Ishikawa (cell line): Measurements from ENCODE around the gene CCT5.

Experiments
- CEBPB ChIP-seq: IDR thresholded peaks from 2 replicates; pipeline ENCODE4 v1.6.1; 2012
- CREB1 ChIP-seq: IDR thresholded peaks from 2 replicates; pipeline ENCODE4 v1.6.1; 2012; ENCODE audit warnings: low read depth
- EGR1 ChIP-seq: IDR thresholded peaks from 2 replicates; pipeline ENCODE4 v1.6.1; 2012
- EP300 ChIP-seq: IDR thresholded peaks from 2 replicates; pipeline ENCODE4 v1.6.1; 2012; ENCODE audit warnings: borderline replicate concordance
- FOXM1 ChIP-seq: IDR thresholded peaks from 2 replicates; pipeline ENCODE4 v1.6.1; 2012; ENCODE audit warnings: low read depth, borderline replicate concordance
- MAX ChIP-seq: IDR thresholded peaks from 2 replicates; pipeline ENCODE4 v1.6.1; 2012
- NFIC ChIP-seq: IDR thresholded peaks from 2 replicates; pipeline ENCODE4 v1.6.1; 2012
- RAD21 ChIP-seq: IDR thresholded peaks from 2 replicates; pipeline ENCODE4 v1.6.1; 2012; ENCODE audit warnings: low read depth
- REST ChIP-seq: IDR thresholded peaks from 2 replicates; pipeline ENCODE4 v1.6.1; 2012; ENCODE audit warnings: low read depth, mild to moderate bottlenecking
- TAF1 ChIP-seq: IDR thresholded peaks from 2 replicates; pipeline ENCODE4 v1.6.1; 2012; ENCODE audit warnings: low read depth, mild to moderate bottlenecking
- TCF12 ChIP-seq: IDR thresholded peaks from 2 replicates; pipeline ENCODE4 v1.6.1; 2012; ENCODE audit warnings: low read depth
- TEAD4 ChIP-seq: IDR thresholded peaks from 2 replicates; pipeline ENCODE4 v1.6.1; 2012
- USF1 ChIP-seq: IDR thresholded peaks from 2 replicates; pipeline ENCODE4 v1.6.1; 2012
- YY1 ChIP-seq: IDR thresholded peaks from 2 replicates; pipeline ENCODE4 v1.6.1; 2012; ENCODE audit warnings: low read depth
- ZBTB7A ChIP-seq: IDR thresholded peaks from 2 replicates; pipeline ENCODE4 v1.6.1; 2012; ENCODE audit warnings: low read depth

Gene CCT5

GRCh38 chr5:10304932-10305331, 54.9 kb downstream of the CCT5 start:
- TF ChIP-seq TAF1 (no peak), RAD21 (peak; percentile 11; the same call in 1 of the 2 replicates)

- no peak for TF ChIP-seq YY1
- no peak for TF ChIP-seq USF1
- no peak for TF ChIP-seq TAF1
- no peak for TF ChIP-seq REST
- no peak for TF ChIP-seq MAX
- TF ChIP-seq CREB1, result no peak
- TF ChIP-seq EP300, result no peak
- TF ChIP-seq NFIC, result no peak
- TF ChIP-seq RAD21, result no peak
- no peak for TF ChIP-seq ZBTB7A
- TF ChIP-seq TEAD4, result no peak
- TF ChIP-seq EGR1, result no peak
- TF ChIP-seq TCF12, result no peak
- no peak for TF ChIP-seq FOXM1
Observed at GRCh38 chr5:10306114-10306513, 56.0 kb downstream of the CCT5 start.

- TF ChIP-seq TEAD4, result no peak
- no peak for TF ChIP-seq RAD21
- TF ChIP-seq EP300, result no peak
- no peak for TF ChIP-seq REST
- no peak for TF ChIP-seq YY1
- TF ChIP-seq EGR1, result no peak
- TF ChIP-seq CEBPB, result no peak
- TF ChIP-seq USF1, result no peak
- no peak for TF ChIP-seq ZBTB7A
- no peak for TF ChIP-seq TAF1
Observed at GRCh38 chr5:10306806-10307205, 56.7 kb downstream of the CCT5 start.

- TF ChIP-seq FOXM1, result no peak
- no peak for TF ChIP-seq CREB1
- TF ChIP-seq NFIC, result peak; percentile 18; the same call in 1 of the 2 replicates
- no peak for TF ChIP-seq EP300
- TF ChIP-seq ZBTB7A, result peak; percentile 31; the same call in 1 of the 2 replicates
- TF ChIP-seq MAX, result peak; percentile 37; the same call in 1 of the 2 replicates
Observed at GRCh38 chr5:10307206-10308148, 57.4 kb downstream of the CCT5 start, which contains the start of gene CMBL. TSS of gene CMBL (minus strand) at chr5:10307902. CDS start at chr5:10290762, 17,140 bp downstream.

- TF ChIP-seq CREB1 (no peak), USF1 (no peak), RAD21 (no peak), MAX (no peak), CEBPB (no peak), FOXM1 (no peak), EGR1 (no peak), ZBTB7A (no peak), YY1 (no peak), TCF12 (no peak), TAF1 (no peak)
Observed at GRCh38 chr5:10308844-10309243, 58.8 kb downstream of the CCT5 start.
